ENCODE measurements around the gene BAZ2A. TPM values are rescaled to one million over a fixed set of nuclear protein-coding genes. Genes with fewer than 3 reads are reported as not detected.

BAZ2A gene
- total and polyA plus RNA-seq, 3 donors from 2014 or later: 134 to 316 (median 250) TPM

GRCh38 chr12:56636675-56637540 is 6.8 kb upstream of the BAZ2A start:
- no peaks in the 10 kb centered on the region for H3K36me3 ChIP-seq (ENCODE audit: low read depth, missing control alignments)
- no peaks in the 10 kb centered on the region for H3K27me3 ChIP-seq
- H3K9me3 ChIP-seq: no peaks in the 10 kb centered on the region
- intact Hi-C loops (cut with DNase I; ENCODE audit: low total_unique reads): no loop called here
- DNase-seq: peak; percentile 98
- H3K4me1 ChIP-seq: peaks cover 29% of the 10 kb centered on the region
- peak overlapping the region; percentile 78 to 84 for H3K4me3 ChIP-seq
- H3K27ac ChIP-seq: peak overlapping the region; percentile 96 to 98
- TF ChIP-seq POLR2A (IDR thresholded peaks at IDR 0.05) (peak; percentile 4), CTCF (IDR thresholded peaks at IDR 0.05) (peak; percentile 37 to 50 (median 45))
- 1 to 2% methylated on average over 11 to 12 of the region's 12 CpGs for WGBS, 2 donors

- peaks cover 35% of the 10 kb centered on the region for H3K4me1 ChIP-seq
These were observed 5.9 kb upstream of the BAZ2A start for GRCh38 chr12:56635806-56636674.

GRCh38 chr12:56634837-56635791 is 5.0 kb upstream of the BAZ2A start:
- DNase-seq: peak; percentile 89
- intact Hi-C loops (cut with DNase I; ENCODE audit: low total_unique reads): no loop called here
- no peaks in the 10 kb centered on the region for H3K27me3 ChIP-seq
- peaks cover 43% of the 10 kb centered on the region for H3K4me1 ChIP-seq
- H3K36me3 ChIP-seq (ENCODE audit: low read depth, missing control alignments): no peaks in the 10 kb centered on the region
- H3K9me3 ChIP-seq: no peaks in the 10 kb centered on the region
- H3K4me3 ChIP-seq: peak overlapping the region; percentile 78 to 84
- WGBS, 2 donors: 0 to 1% methylated on average over 40 to 47 of the region's 47 CpGs
- TF ChIP-seq POLR2A (IDR thresholded peaks at IDR 0.05): no peak
- TF ChIP-seq CTCF (IDR thresholded peaks at IDR 0.05): peak; percentile 38 to 64 (median 63)
- peak overlapping the region; percentile 96 to 98 for H3K27ac ChIP-seq

More at GRCh38 chr12:56635806-56636674, 5.9 kb upstream of the BAZ2A start:
- H3K9me3 ChIP-seq: no peaks in the 10 kb centered on the region
- H3K4me3 ChIP-seq: peak overlapping the region; percentile 78 to 84
- H3K36me3 ChIP-seq (ENCODE audit: low read depth, missing control alignments): no peaks in the 10 kb centered on the region
- TF ChIP-seq POLR2A (IDR thresholded peaks at IDR 0.05): peak; percentile 24
- no peak for TF ChIP-seq CTCF (IDR thresholded peaks at IDR 0.05)
- no peaks in the 10 kb centered on the region for H3K27me3 ChIP-seq
- peak; percentile 96 for DNase-seq
- intact Hi-C loops (cut with DNase I; ENCODE audit: low total_unique reads): no loop called here
- H3K27ac ChIP-seq: peak overlapping the region; percentile 96 to 98
- WGBS, 2 donors: 0 to 3% methylated on average over 14 to 20 of the region's 20 CpGs

GRCh38 chr12:56634242-56634836 is 4.2 kb upstream of the BAZ2A start:
- peak; percentile 76 for DNase-seq
- 0 to 1% methylated on average over 21 to 27 of the region's 27 CpGs for WGBS, 2 donors
- no peaks in the 10 kb centered on the region for H3K36me3 ChIP-seq (ENCODE audit: low read depth, missing control alignments)

More at GRCh38 chr12:56634242-56634836, 4.2 kb upstream of the BAZ2A start:
- Histone ChIP-seq H3K27me3 (no peaks in the 10 kb centered on the region), H3K4me3 (peak overlapping the region; percentile 78 to 84), H3K4me1 (peaks cover 43% of the 10 kb centered on the region), H3K9me3 (no peaks in the 10 kb centered on the region), H3K27ac (peak overlapping the region; percentile 96 to 98)
- intact Hi-C loops (cut with DNase I; ENCODE audit: low total_unique reads): no loop called here
- TF ChIP-seq CTCF (IDR thresholded peaks at IDR 0.05) (no peak), POLR2A (IDR thresholded peaks at IDR 0.05) (no peak)
